ENCODE results near the gene PLEKHB2. TPM values are rescaled to one million over a fixed set of nuclear protein-coding genes. Genes with fewer than 3 reads are reported as not detected.

The PLEKHB2 gene, protein sequence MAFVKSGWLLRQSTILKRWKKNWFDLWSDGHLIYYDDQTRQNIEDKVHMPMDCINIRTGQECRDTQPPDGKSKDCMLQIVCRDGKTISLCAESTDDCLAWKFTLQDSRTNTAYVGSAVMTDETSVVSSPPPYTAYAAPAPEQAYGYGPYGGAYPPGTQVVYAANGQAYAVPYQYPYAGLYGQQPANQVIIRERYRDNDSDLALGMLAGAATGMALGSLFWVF
- 120 and 134 TPM in 2 replicates for total RNA-seq

DNA sequence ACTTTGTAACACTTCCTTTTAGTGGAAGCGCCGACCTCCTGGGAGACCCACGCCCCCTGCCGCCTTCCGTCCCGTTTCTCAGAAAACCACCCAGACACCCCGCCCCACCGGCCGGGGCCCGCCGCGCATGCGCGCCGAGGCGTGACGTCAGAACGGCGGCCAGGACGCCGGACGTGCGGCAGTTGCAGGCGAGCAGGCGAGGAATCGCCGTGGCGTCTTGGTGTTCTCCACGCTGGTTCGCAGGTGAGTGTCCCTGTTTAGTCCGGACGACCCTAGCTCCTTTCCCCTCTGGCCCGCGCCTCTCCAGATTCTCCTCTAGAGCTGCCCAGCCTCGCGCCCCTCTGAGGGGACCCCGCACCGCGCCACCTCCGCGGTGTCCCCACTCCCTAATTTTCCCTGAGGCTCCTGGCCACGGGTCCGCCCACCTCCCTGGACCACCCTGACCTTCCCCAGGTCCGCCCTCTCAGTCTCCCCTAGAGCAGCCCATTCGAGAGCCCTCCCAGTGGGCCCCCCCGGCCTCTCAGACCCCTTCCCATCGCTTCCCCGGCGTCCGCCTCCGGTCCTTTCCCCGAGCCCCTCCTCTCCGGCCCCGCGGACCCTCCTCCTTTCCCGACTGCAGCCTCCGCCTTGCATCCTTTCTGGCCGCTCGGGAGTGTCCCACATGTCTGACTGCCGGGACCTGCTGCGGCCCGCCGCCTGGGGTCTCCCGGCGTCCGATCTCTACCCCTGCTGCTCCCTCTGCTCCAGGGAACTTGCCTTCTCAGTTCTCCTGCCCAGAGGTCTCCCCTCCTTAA lies at the start of gene PLEKHB2:
TSS of gene PLEKHB2 (plus strand) at position 181 of the 794 bp plus-strand sequence. CDS start 15,606 bp downstream, outside the sequence.

DNA sequence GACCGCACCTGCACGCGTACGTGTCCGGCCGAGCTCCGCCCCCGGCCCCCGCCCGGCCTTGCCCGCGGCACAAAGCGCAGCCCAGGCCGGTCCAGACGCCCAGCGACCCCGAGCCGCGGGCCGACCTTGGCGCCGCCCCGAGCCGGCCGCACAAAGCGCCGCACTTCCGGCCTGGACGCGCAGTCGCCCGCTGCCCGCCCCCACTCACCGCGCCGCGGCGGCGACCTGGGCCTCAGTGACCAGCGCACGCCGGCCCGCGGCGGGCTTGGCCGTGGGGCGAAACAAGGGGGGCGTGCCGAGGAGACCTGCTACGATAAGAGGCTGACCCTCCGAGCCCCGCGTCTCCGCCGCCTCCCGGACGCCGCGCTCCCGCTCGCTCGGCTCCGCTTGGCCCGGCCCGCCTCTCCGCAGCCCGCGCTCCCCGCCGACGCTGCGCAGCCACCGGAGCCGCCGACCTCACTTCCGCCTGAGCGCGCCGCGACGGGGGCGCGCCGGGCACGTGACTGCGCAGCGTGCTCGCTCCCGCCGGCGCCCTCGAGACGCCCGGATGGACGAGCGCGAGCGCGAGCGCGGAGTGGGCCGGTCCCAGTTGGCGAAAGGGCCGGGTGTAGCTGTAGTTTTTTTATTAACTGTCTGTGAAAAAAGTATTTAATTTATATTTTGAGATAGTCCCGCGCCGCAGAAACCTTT lies 12.0 kb upstream of the PLEKHB2 start, which contains the start of gene FAM168B:
TSS of gene FAM168B (minus strand) at position 455 of the 690 bp plus-strand sequence. CDS start 10,814 bp downstream, outside the sequence.

Other genes with a start within 250 kb of the PLEKHB2 start
- 93.3 and 111 TPM in 2 replicates for gene FAM168B, start 11.9 kb upstream of the PLEKHB2 start, total RNA-seq
- gene POTEE, start 104.2 kb downstream of the PLEKHB2 start, total RNA-seq: 0.17 and 1.1 TPM in 2 replicates

All from dermis lymphatic vessel endothelial cell (primary cell).